Right forelimb (tissue), 1 donor: ENCODE results near the gene INSR.
A peak's percentile ranks its signal among the peaks of the same experiment; 100 is the strongest.
"Not testable (repeated sequence)": the region's sequence is repeated elsewhere in the genome, so short reads cannot be mapped to it uniquely, and the experiment has no call there.

ENCODE experiments used
- DNase-seq: peaks from one replicate; pipeline ENCODE4 v3.0.0-alpha.2; 2018

Gene INSR

DNA sequence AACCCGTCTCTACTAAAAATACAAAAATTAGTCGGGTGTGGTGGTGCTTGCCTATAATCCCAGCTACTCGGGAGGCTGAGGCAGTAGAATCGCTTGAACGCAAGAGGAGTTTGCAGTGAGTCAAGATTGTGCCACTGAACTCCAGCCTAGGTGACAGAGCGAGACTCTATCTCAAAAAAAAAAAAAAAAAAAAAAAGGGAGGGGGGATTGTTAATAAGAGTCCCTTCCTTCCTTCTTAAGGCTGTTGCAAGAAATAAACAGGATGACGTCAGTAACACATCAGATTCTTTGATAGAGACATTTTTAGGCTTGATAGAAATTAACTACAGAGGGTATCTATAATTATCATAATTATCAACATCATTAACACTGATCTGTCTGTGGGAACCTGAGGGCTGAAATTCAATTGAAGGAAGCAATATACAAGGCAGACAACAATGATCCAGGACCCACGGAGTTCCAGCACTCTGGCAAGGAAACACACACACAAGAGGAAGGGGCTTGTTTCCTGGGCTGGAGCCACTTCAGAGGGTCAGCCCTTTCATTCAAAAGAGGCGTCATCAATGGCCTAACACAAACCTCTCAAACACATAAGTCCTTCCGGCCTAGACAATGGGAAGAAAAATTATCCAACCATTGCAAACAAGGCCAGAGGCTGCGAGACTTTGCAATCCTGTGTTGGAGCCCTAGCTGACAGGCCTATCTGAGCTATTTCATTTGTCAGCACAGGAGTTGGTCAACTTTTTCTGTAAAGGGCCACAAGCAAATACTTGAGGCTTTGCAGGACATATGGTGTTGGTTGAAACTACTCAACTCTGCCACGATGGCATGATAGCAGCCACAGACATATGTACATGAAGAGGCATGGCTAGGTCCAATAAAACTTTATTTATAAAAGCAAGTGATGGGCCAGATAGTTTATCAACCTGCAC lies 105.2 kb downstream of the INSR start:
- no peak for DNase-seq

DNA sequence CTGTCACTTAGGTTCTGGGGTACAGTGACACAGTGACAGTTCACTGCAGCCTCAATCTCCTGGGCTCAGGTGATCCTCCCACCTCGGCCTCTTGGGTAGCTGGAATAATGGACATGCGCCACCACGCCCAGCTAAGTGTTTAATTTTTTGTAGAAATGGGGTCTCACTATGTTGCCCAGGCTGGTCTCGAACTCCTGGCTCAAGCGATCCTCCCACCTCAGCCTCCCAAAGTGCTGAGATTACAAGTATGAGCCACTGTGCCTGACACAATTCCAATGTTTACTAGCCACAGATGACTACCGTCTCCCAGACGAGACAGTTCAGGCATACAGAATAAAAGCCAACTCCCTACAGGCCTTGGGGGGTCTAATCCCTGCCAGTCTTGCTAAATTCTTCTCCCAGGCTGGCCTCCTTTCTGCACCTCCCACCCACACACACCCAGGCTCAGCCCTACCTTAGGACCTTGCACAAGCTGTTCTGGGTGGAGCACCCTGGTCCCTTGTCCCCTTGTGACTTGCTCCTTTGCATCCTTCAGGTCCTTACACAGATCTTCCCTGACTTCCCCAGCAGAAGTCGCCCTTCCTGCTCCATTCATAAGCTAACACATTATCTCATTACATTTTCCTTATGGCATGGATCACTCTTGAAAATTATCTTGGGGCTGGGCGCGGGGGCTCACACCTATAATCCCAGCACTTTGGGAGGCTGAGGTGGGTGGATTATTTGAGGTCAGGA lies 106.4 kb downstream of the INSR start:
- DNase-seq, result no peak

DNA sequence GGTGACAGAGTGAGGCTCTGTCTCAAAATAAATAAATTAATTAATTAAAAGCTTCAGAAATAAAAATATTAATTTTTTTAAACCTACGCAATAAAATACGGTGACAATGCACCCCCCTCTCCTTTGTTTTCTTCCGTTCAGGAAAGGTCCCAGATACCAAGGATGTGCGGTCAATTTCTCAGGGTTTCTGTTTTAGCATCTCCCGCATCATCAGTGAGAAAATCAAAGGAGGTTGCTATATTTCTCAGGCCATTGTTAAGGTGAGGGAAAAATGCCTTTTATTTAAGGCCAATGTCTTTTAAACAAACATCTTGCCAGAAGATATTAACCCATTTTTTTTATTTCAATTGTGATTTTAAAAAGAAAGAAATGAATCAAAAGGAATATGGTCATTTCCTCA lies 111.7 kb downstream of the INSR start:
- DNase-seq, result no peak

DNA sequence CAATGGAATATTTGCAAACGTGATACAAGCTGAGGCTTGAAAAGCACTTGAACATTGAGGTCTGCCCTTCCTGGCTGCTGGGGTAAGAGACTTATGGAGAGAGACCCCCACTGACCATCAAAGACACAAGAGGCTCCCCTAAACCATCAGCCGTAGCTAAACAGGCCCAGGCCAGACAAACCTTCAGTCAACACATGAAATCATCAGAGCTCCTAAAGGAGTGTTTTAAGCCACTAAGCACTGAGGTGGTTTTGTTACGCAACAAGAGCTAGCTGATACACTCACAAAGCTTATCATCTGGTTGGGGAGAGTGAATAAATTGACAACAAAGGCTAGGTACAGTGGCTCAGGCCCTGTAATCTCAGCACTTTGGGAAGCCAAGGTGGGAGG lies 114.3 kb downstream of the INSR start:
- no peak for DNase-seq

GRCh38 chr19:7177926-7178325 lies 116.3 kb downstream of the INSR start:
- no peak for DNase-seq

DNA sequence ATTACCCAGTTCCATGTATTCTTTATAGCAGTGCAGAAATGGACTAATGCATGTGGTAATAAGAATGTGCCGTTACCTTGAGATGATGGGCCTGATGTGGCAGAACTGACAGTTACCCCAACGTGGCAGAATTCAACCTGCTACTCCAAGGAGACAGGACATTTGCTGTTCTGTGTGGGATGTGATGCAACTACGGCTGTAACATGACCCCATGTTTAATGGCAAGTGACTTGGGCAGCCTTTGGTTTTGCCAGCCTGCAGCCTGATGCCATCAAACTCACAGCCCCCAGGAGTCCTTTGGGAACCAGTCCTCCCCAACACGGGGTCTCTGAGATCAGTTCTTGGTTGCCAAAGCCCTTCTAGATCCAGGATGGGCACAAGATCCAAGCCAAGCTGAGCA lies 117.4 kb downstream of the INSR start:
- no peak for DNase-seq

- DNase-seq, result no peak
These were observed 121.4 kb downstream of the INSR start for GRCh38 chr19:7172794-7173193.

GRCh38 chr19:7170983-7171382 lies 123.2 kb downstream of the INSR start:
- no peak for DNase-seq

GRCh38 chr19:7168941-7169340 lies 125.3 kb downstream of the INSR start:
- DNase-seq, result no peak

- no peak for DNase-seq
These were observed 132.9 kb downstream of the INSR start for GRCh38 chr19:7161292-7161691.

DNA sequence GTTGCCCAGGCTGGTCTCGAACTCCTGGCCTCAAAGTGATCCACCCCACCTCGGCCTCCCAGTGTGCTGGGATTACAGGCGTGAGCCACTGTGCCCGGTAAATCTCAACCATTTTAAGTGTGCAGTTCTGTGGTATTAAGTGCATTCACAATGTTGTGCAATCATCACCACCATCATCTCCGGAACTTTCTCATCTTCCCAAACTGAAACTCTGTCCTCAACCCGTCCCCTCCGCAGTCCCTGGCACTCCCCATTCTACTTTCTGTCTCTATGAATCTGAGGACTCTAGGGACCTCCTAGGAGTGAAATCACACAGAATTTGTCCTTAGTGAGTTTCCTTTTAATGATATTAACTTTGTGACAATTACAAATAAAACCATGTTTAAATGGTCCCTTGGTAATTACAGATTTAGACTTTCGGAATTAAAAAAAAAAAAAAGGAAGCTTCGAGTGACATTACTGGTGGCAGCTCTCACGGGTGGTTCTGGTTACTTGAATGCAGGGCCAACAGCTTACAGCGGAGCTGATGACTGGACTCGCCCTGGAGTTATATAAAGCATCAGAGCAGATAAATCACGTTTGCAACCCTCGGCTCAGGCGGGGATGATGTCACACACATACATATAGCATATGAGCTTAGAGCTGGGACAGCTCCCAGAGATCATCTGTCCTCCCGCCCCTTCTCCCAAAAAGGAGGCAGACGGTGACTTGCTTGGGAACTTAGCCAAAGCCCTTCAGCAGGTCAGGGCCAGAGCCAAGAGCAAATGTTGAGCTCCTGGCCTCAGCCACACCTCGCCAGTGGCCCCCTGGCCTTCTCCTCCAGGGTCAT lies 134.9 kb downstream of the INSR start:
- DNase-seq, result peak; percentile 64

GRCh38 chr19:7153022-7153421 lies 141.2 kb downstream of the INSR start:
- no peak for DNase-seq

DNA sequence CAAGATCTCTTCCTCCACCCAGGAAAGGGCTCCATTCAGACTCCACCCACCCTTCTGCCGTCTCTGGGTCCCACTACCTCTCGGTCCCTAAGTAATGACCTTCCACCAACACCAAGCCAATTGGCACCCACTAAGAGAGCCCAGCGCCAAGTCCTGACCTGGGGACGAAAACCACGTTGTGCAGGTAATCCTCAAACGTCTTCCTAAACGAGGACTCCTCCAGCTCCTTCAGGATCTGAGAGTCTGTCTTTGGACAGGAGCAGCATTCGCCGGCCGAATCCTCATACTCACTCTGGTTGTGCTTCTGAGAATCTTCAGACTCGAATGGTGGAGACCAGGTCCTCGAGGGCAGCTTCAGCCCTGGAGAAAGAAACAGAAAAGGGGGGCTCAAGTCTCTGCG lies 141.6 kb downstream of the INSR start:
- DNase-seq, result no peak

- DNase-seq, result no peak
These were observed 144.1 kb downstream of the INSR start for GRCh38 chr19:7149956-7150705.

DNA sequence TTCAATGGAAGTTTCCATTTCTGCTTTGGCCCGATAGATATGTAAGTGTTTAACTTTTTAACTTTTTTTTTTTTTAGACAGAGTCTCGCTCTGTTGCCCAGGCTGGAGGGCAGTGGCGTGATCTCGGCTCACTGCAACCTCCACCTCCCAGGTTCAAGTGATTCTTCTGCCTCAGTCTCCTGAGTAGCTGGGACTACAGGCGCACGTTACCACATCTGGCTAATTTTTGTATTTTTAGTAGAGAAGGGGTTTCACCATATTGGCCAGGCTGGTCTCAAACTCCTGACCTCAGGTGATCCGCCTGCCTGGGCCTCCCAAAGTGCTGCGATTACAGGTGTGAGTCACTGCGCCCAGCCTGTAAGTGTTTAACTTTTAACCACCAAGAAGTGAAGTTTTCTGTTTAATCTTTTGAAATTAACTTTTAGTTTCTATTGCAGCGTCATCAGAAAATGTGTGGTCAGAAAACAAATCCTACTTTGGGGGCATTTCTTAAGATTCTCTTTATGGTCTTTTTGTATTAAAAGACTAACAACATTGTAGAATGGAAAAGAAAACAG lies 147.0 kb downstream of the INSR start:
- DNase-seq, result not testable (repeated sequence)

GRCh38 chr19:7146086-7146485 lies 148.1 kb downstream of the INSR start:
- not testable (repeated sequence) for DNase-seq

- DNase-seq, result no peak
These were observed 148.7 kb downstream of the INSR start for GRCh38 chr19:7145494-7145893.

DNA sequence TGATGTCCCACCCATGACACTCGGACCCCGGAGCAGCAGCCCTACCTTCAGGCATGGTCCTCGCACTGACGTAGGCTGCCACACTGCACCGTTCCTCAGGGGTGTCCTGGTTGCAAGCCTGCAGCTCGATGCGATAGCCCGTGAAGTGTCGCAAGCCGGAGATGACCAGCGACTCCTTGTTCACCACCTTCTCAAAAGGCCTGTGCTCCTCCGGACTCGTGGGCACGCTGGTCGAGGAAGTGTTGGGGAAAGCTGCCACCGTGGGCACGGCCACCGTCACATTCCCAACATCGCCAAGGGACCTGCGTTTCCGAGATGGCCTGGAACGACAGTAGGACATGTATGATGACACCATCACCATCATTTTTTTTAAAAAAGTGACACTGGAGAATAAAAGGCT lies 151.4 kb downstream of the INSR start:
- DNase-seq, result no peak

- DNase-seq, result no peak
These were observed 154.1 kb downstream of the INSR start for GRCh38 chr19:7140137-7140536.

- DNase-seq, result no peak
These were observed 155.1 kb downstream of the INSR start for GRCh38 chr19:7139095-7139494.

- DNase-seq, result no peak
These were observed 155.8 kb downstream of the INSR start for GRCh38 chr19:7138402-7138801.

GRCh38 chr19:7137120-7137519 lies 157.1 kb downstream of the INSR start:
- DNase-seq, result no peak
